Effector memory CD4-positive, alpha-beta T cell (primary cell): ENCODE data around the gene CDKAL1.

Experiments
- DNase-seq, 3 donors: peaks; one replicate each; pipeline ENCODE4 v3.0.0-alpha.2; 2020
- H3K27ac ChIP-seq: 2 replicates; pipeline ENCODE4 v1.7.0; 2013; ENCODE audit warnings: mild to moderate bottlenecking, low read length, moderate library complexity; ENCODE audit not compliant: insufficient read depth, poor library complexity, severe bottlenecking
- H3K27me3 ChIP-seq: replicated peaks from 2 replicates; pipeline ENCODE4 v1.7.0; 2013; ENCODE audit warnings: mild to moderate bottlenecking, low read length; ENCODE audit not compliant: insufficient read depth, control insufficient read depth, poor library complexity, severe bottlenecking
- H3K36me3 ChIP-seq: 2 replicates; pipeline ENCODE4 v1.7.0; 2013; ENCODE audit warnings: mild to moderate bottlenecking, low read length, moderate library complexity; ENCODE audit not compliant: control insufficient read depth, insufficient read depth
- H3K4me1 ChIP-seq: 2 replicates; pipeline ENCODE4 v1.7.0; 2013; ENCODE audit warnings: low read length, mild to moderate bottlenecking; ENCODE audit not compliant: control insufficient read depth, insufficient read depth, poor library complexity, severe bottlenecking
- H3K4me3 ChIP-seq: 2 replicates; pipeline ENCODE4 v1.7.0; 2013; ENCODE audit warnings: low read length, low read depth, mild to moderate bottlenecking; ENCODE audit not compliant: insufficient read depth, poor library complexity, severe bottlenecking
- H3K9me3 ChIP-seq: 2 replicates; pipeline ENCODE4 v1.7.0; 2013; ENCODE audit warnings: mild to moderate bottlenecking, low read length, moderate library complexity; ENCODE audit not compliant: control insufficient read depth

The CDKAL1 gene

GRCh38 chr6:20630136-20630535 lies 95.9 kb downstream of the CDKAL1 start:
- no peak for DNase-seq
- no peaks in the 10 kb centered on the region for H3K36me3 ChIP-seq
- no peaks in the 10 kb centered on the region for H3K27me3 ChIP-seq
- H3K27ac ChIP-seq, result no peak overlapping the region
- no peak overlapping the region for H3K4me3 ChIP-seq
- H3K9me3 ChIP-seq, result no peaks in the 10 kb centered on the region
- no peaks in the 10 kb centered on the region for H3K4me1 ChIP-seq

- Histone ChIP-seq H3K4me1 (no peaks in the 10 kb centered on the region), H3K4me3 (no peak overlapping the region), H3K36me3 (no peaks in the 10 kb centered on the region), H3K27ac (no peak overlapping the region), H3K27me3 (no peaks in the 10 kb centered on the region), H3K9me3 (no peaks in the 10 kb centered on the region)
- no peak for DNase-seq
Measured at GRCh38 chr6:20630617-20631548, 96.6 kb downstream of the CDKAL1 start.

- Histone ChIP-seq H3K4me3 (no peak overlapping the region), H3K27ac (no peak overlapping the region), H3K27me3 (no peaks in the 10 kb centered on the region), H3K36me3 (no peaks in the 10 kb centered on the region), H3K9me3 (no peaks in the 10 kb centered on the region), H3K4me1 (no peaks in the 10 kb centered on the region)
- DNase-seq, result no peak
Measured at GRCh38 chr6:20631549-20631924, 97.3 kb downstream of the CDKAL1 start.

- Histone ChIP-seq H3K4me1 (no peaks in the 10 kb centered on the region), H3K27ac (no peak overlapping the region), H3K4me3 (no peak overlapping the region), H3K9me3 (no peaks in the 10 kb centered on the region), H3K27me3 (no peaks in the 10 kb centered on the region), H3K36me3 (no peaks in the 10 kb centered on the region)
- no peak for DNase-seq
Measured at GRCh38 chr6:20632696-20633095, 98.4 kb downstream of the CDKAL1 start.

- H3K27me3 ChIP-seq, result no peaks in the 10 kb centered on the region
- no peaks in the 10 kb centered on the region for H3K4me1 ChIP-seq
- DNase-seq, result no peak
- no peaks in the 10 kb centered on the region for H3K9me3 ChIP-seq
- H3K27ac ChIP-seq, result no peak overlapping the region
- no peak overlapping the region for H3K4me3 ChIP-seq
- no peaks in the 10 kb centered on the region for H3K36me3 ChIP-seq
Measured at GRCh38 chr6:20633566-20634340, 99.5 kb downstream of the CDKAL1 start.

GRCh38 chr6:20639161-20639560 lies 104.9 kb downstream of the CDKAL1 start:
- H3K36me3 ChIP-seq, result no peaks in the 10 kb centered on the region
- DNase-seq, result no peak
- no peaks in the 10 kb centered on the region for H3K27me3 ChIP-seq
- no peak overlapping the region for H3K4me3 ChIP-seq
- H3K27ac ChIP-seq, result no peak overlapping the region
- no peaks in the 10 kb centered on the region for H3K4me1 ChIP-seq
- no peaks in the 10 kb centered on the region for H3K9me3 ChIP-seq

- no peak for DNase-seq
- Histone ChIP-seq H3K9me3 (no peaks in the 10 kb centered on the region), H3K27me3 (no peaks in the 10 kb centered on the region), H3K4me3 (no peak overlapping the region), H3K4me1 (no peaks in the 10 kb centered on the region), H3K27ac (no peak overlapping the region), H3K36me3 (no peaks in the 10 kb centered on the region)
Measured at GRCh38 chr6:20640181-20640580, 105.9 kb downstream of the CDKAL1 start.

- Histone ChIP-seq H3K36me3 (no peaks in the 10 kb centered on the region), H3K4me3 (no peak overlapping the region), H3K27ac (no peak overlapping the region), H3K9me3 (no peaks in the 10 kb centered on the region), H3K27me3 (no peaks in the 10 kb centered on the region), H3K4me1 (no peaks in the 10 kb centered on the region)
- DNase-seq, result no peak
Measured at GRCh38 chr6:20642441-20642840, 108.2 kb downstream of the CDKAL1 start.

GRCh38 chr6:20644667-20645370 lies 110.6 kb downstream of the CDKAL1 start:
- Histone ChIP-seq H3K36me3 (no peaks in the 10 kb centered on the region), H3K4me1 (no peaks in the 10 kb centered on the region), H3K27ac (no peak overlapping the region), H3K9me3 (no peaks in the 10 kb centered on the region), H3K27me3 (no peaks in the 10 kb centered on the region), H3K4me3 (no peak overlapping the region)
- no peak for DNase-seq
